Endothelial cell of umbilical vein (primary cell): ENCODE results near the gene FXYD6. TPM values are rescaled to one million over a fixed set of nuclear protein-coding genes. Genes with fewer than 3 reads are reported as not detected.

Experiments used
- BruUV-seq: library from RNA; stranded (reverse); fragments of 400-500 nt; replicated peaks from 2 replicates; lab custom pipeline; 2021; lab: Mats Ljungman, UMichigan
- CTCF ChIA-PET: fragments of 300-600, 350-600 bp; sonication (Branson Sonifier 250); formaldehyde crosslinking; loops from one replicate; lab custom pipeline; 2021; ENCODE audit warnings: antibody characterized with exemption, inconsistent platforms; lab: Charles Lee
- POLR2A ChIA-PET: fragments of 300-600, 350-600 bp; sonication (Branson Sonifier 250); formaldehyde crosslinking; loops from one replicate; lab custom pipeline; 2021; ENCODE audit warnings: antibody characterized with exemption, inconsistent platforms; lab: Charles Lee
- DNase-seq: peaks from one replicate; pipeline ENCODE4 v3.0.0-alpha.2; 2011; ENCODE audit warnings: low read depth, low spot score
- FAIRE-seq: peaks from 2 replicates; lab custom pipeline; 2011; peaks lifted over from hg19 to GRCh38; lab: Jason Lieb, UNC
- H2AFZ ChIP-seq: 2 replicates; pipeline ENCODE4 v1.6.0; 2012; ENCODE audit warnings: low read depth, low read length, control low read depth, inconsistent platforms
- H3K27ac ChIP-seq: 2 replicates; pipeline ENCODE4 v1.5.1; 2011; ENCODE audit warnings: low read depth, mild to moderate bottlenecking, control low read depth, low read length, moderate library complexity; ENCODE audit not compliant: insufficient read depth
- H3K27me3 ChIP-seq, 2 experiments: 2 replicates each; pipeline versions ENCODE4 v1.6.0 to v1.6.1; 2011; ENCODE audit warnings: low read length in 2 of 2, mixed read lengths in 1 of 2; ENCODE audit not compliant: control insufficient read depth in 2 of 2, insufficient read depth in 2 of 2
- H3K36me3 ChIP-seq, 2 experiments: 2 replicates in 1 of 2; 3 replicates in 1 of 2; pipeline ENCODE4 v1.5.1; 2011; ENCODE audit warnings: low read length in 2 of 2, mild to moderate bottlenecking in 1 of 2, moderate library complexity in 1 of 2; ENCODE audit not compliant: control insufficient read depth in 2 of 2, insufficient read depth in 2 of 2; ENCODE audit errors: extremely low read depth in 1 of 2
- H3K4me1 ChIP-seq: 3 replicates; pipeline ENCODE4 v1.5.1; 2011; ENCODE audit warnings: mild to moderate bottlenecking, low read length; ENCODE audit not compliant: control insufficient read depth, insufficient read depth; ENCODE audit errors: extremely low read depth
- H3K4me2 ChIP-seq: 2 replicates; pipeline ENCODE4 v1.6.1; 2011; ENCODE audit warnings: low read length, control low read depth, mixed read lengths; ENCODE audit not compliant: insufficient read depth
- H3K4me3 ChIP-seq, 3 experiments: fragments of 200-600 bp in 1 of 3; sonication (generic), shearing (Covaris generic) in 1 of 3; replicated peaks in 1 of 3; 2 replicates each; pipeline ENCODE4 v1.5.1; 2011 to 2016; ENCODE audit warnings: control low read depth in 3 of 3, low read length in 3 of 3, mild to moderate bottlenecking in 2 of 3, inconsistent platforms in 1 of 3, low read depth in 1 of 3, moderate library complexity in 1 of 3; ENCODE audit not compliant: insufficient read depth in 1 of 3
- H3K79me2 ChIP-seq: 2 replicates; pipeline ENCODE4 v1.6.0; 2012; ENCODE audit warnings: low read length, inconsistent platforms; ENCODE audit not compliant: control insufficient read depth, insufficient read depth
- H3K9ac ChIP-seq: replicated peaks from 2 replicates; pipeline ENCODE3; 2011; ENCODE audit warnings: low read length, control low read depth; ENCODE audit not compliant: insufficient read depth; ENCODE audit errors: extremely low read depth
- H3K9me1 ChIP-seq: replicated peaks from 3 replicates; pipeline ENCODE4 v1.6.0; 2011; ENCODE audit warnings: mild to moderate bottlenecking, low read length; ENCODE audit not compliant: control insufficient read depth, insufficient read depth; ENCODE audit errors: extremely low read depth
- H3K9me3 ChIP-seq: replicated peaks from 2 replicates; pipeline ENCODE4 v1.5.1; 2012; ENCODE audit warnings: low read length, inconsistent platforms; ENCODE audit not compliant: control insufficient read depth, insufficient read depth
- H4K20me1 ChIP-seq: replicated peaks from 2 replicates; pipeline ENCODE3; 2011; ENCODE audit warnings: mild to moderate bottlenecking, low read length; ENCODE audit not compliant: control insufficient read depth, insufficient read depth; ENCODE audit errors: extremely low read depth
- EZH2 ChIP-seq: IDR thresholded peaks from 2 replicates; pipeline ENCODE4 v1.6.1; 2012; ENCODE audit warnings: borderline replicate concordance, low read depth, mild to moderate bottlenecking, moderate library complexity, low read length, inconsistent platforms; ENCODE audit not compliant: severe bottlenecking
- FOS ChIP-seq: IDR thresholded peaks from 2 replicates; pipeline ENCODE4 v1.6.1; 2011; ENCODE audit warnings: mild to moderate bottlenecking, low read length, moderate library complexity, borderline replicate concordance; ENCODE audit not compliant: insufficient read depth
- GATA2 ChIP-seq: IDR thresholded peaks from 2 replicates; pipeline ENCODE4 v1.7.0; 2011; ENCODE audit warnings: low read depth, mild to moderate bottlenecking, moderate library complexity, mixed read lengths, low read length; ENCODE audit not compliant: insufficient read length, insufficient read depth
- JUN ChIP-seq: IDR thresholded peaks from 2 replicates; pipeline ENCODE4 v1.6.1; 2011; ENCODE audit warnings: borderline replicate concordance, low read depth; ENCODE audit not compliant: insufficient read length, insufficient read depth
- MAX ChIP-seq: IDR thresholded peaks from 2 replicates; pipeline ENCODE4 v1.6.1; 2011; ENCODE audit not compliant: insufficient read depth, insufficient read length
- MYC ChIP-seq: IDR thresholded peaks from one replicate; pipeline ENCODE4 v1.6.1; 2011; ENCODE audit warnings: mild to moderate bottlenecking, low read depth, low read length
- POLR2A ChIP-seq: IDR thresholded peaks from 2 replicates; pipeline ENCODE4 v1.6.1; 2012; ENCODE audit warnings: low read depth, mild to moderate bottlenecking, control low read depth, low read length
- POLR2AphosphoS5 ChIP-seq: IDR thresholded peaks from 2 replicates; pipeline ENCODE4 v1.6.1; 2012; ENCODE audit warnings: low read depth, mild to moderate bottlenecking, control low read depth, low read length, moderate library complexity; ENCODE audit not compliant: insufficient read depth
- dilution Hi-C: fragments of 300-500 bp; cut with MboI; formaldehyde crosslinking; loops from one replicate; pipeline ENCODE4 v1.15.0; 2019; ENCODE audit warnings: low sequenced_read_pairs; ENCODE audit not compliant: extremely low pct_ligation_motif_present
- intact Hi-C: fragments of 100-400 bp; cut with micrococcal nuclease; formaldehyde crosslinking; loops from one replicate; pipeline ENCODE4 v1.10.0; 2022
- polyA plus RNA-seq, 4 experiments: library from polyadenylated mRNA; depleted of rRNA in 3 of 4; stranded (reverse) in 3 of 4; unstranded in 1 of 4; fragments of >200 nt; gene quantifications; 2 replicates each; pipeline versions ENCODE4 v1.2.1 to v1.2.3, GENCODE V29; 2011 to 2012; ENCODE audit warnings: missing spikeins in 1 of 4
- total RNA-seq: library from RNA; stranded (reverse); gene quantifications from 2 replicates; pipeline ENCODE4 v1.2.3, GENCODE V29; 2021
- TF ChIP-seq, protein P1 (sequence below), 2 donors: IDR thresholded peaks; 1 replicate in 1 of 2; 2 replicates in 1 of 2; pipeline ENCODE4 v1.5.1; 2011; ENCODE audit warnings: low read length in 2 of 2, mild to moderate bottlenecking in 2 of 2, moderate library complexity in 2 of 2, control low read depth in 1 of 2, inconsistent platforms in 1 of 2, low read depth in 1 of 2; ENCODE audit not compliant: insufficient read depth in 1 of 2; ENCODE audit errors: extremely low read depth in 1 of 2

The FXYD6 gene
- total and polyA plus RNA-seq, 2 donors (not counting 3 experiments of a cell fraction or from before 2014, with no cell fraction given): 1.4 to 8.7 TPM

GRCh38 chr11:117910525-117910924 lies 34.1 kb upstream of the FXYD6 start:
- H3K4me2 ChIP-seq: no peak overlapping the region
- H3K9me1 ChIP-seq: no peaks in the 10 kb centered on the region
- FAIRE-seq (no peak), DNase-seq (no peak)
- CTCF ChIA-PET: interaction anchor here (2.1 kb wide), 1 partner anchor 36 kb away, joined by 6 read pairs; no protein-coding TSS in a partner anchor
- no peaks in the 10 kb centered on the region for H3K79me2 ChIP-seq
- intact Hi-C loops: no loop called here
- H3K9me3 ChIP-seq: no peaks in the 10 kb centered on the region
- no peak for TF ChIP-seq MAX
- no peak for TF ChIP-seq GATA2
- TF ChIP-seq MYC: no peak
- no peak for TF ChIP-seq FOS
- no peak for TF ChIP-seq POLR2AphosphoS5
- TF ChIP-seq EZH2: no peak
- no peak for TF ChIP-seq POLR2A
- TF ChIP-seq JUN: no peak
- TF ChIP-seq, protein P1, sequence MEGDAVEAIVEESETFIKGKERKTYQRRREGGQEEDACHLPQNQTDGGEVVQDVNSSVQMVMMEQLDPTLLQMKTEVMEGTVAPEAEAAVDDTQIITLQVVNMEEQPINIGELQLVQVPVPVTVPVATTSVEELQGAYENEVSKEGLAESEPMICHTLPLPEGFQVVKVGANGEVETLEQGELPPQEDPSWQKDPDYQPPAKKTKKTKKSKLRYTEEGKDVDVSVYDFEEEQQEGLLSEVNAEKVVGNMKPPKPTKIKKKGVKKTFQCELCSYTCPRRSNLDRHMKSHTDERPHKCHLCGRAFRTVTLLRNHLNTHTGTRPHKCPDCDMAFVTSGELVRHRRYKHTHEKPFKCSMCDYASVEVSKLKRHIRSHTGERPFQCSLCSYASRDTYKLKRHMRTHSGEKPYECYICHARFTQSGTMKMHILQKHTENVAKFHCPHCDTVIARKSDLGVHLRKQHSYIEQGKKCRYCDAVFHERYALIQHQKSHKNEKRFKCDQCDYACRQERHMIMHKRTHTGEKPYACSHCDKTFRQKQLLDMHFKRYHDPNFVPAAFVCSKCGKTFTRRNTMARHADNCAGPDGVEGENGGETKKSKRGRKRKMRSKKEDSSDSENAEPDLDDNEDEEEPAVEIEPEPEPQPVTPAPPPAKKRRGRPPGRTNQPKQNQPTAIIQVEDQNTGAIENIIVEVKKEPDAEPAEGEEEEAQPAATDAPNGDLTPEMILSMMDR (IDR thresholded peaks at IDR 0.05; ENCODE audit: extremely low read depth in 1 of 2, insufficient read depth in 1 of 2, low read depth in 1 of 2, low read length in 2 of 2): no peak
- POLR2A ChIA-PET: no interaction called here
- H4K20me1 ChIP-seq: no peaks in the 10 kb centered on the region
- peaks cover 5% of the 10 kb centered on the region for H3K4me1 ChIP-seq
- no TSS peak for BruUV-seq
- H2AFZ ChIP-seq: no peak overlapping the region
- no peak overlapping the region for H3K4me3 ChIP-seq
- dilution Hi-C loops: no loop called here
- no peaks in the 10 kb centered on the region for H3K36me3 ChIP-seq
- no peak overlapping the region for H3K27ac ChIP-seq
- H3K27me3 ChIP-seq: no peaks in the 10 kb centered on the region
- H3K9ac ChIP-seq: no peak overlapping the region
